CD8-positive, alpha-beta memory T cell (primary cell): ENCODE results near the gene CTXN1. TPM values are rescaled to one million over a fixed set of nuclear protein-coding genes. Genes with fewer than 3 reads are reported as not detected.

Experiments
- CTCF ChIA-PET: fragments of 350-600 bp; sonication (Branson Sonifier 250); formaldehyde crosslinking; loops from one replicate; lab custom pipeline; 2021; ENCODE audit warnings: antibody characterized with exemption; lab: Charles Lee
- POLR2A ChIA-PET: fragments of 350-600 bp; sonication (Branson Sonifier 250); formaldehyde crosslinking; loops from one replicate; lab custom pipeline; 2021; ENCODE audit warnings: antibody characterized with exemption; lab: Charles Lee
- DNase-seq, 5 donors: peaks; one replicate each; pipeline versions ENCODE4 v3.0.0 to v3.0.0-alpha.2; 2020 to 2022; ENCODE audit warnings: mixed read lengths in 1 of 5
- H3K27ac ChIP-seq: one replicate; pipeline ENCODE4 v1.7.0; 2013; ENCODE audit warnings: low read depth, mild to moderate bottlenecking, low read length, moderate library complexity
- H3K27me3 ChIP-seq: 2 replicates; pipeline ENCODE4 v1.7.0; 2013; ENCODE audit warnings: low read length, mild to moderate bottlenecking; ENCODE audit not compliant: insufficient read depth, poor library complexity, severe bottlenecking
- H3K36me3 ChIP-seq: 2 replicates; pipeline ENCODE4 v1.7.0; 2013; ENCODE audit warnings: mild to moderate bottlenecking, low read length, moderate library complexity; ENCODE audit not compliant: insufficient read depth
- H3K4me1 ChIP-seq: 2 replicates; pipeline ENCODE4 v1.7.0; 2013; ENCODE audit warnings: mild to moderate bottlenecking, low read length, moderate library complexity; ENCODE audit not compliant: insufficient read depth
- H3K4me3 ChIP-seq: 2 replicates; pipeline ENCODE4 v1.7.0; 2013; ENCODE audit warnings: mild to moderate bottlenecking, low read length
- H3K9me3 ChIP-seq: 2 replicates; pipeline ENCODE4 v1.7.0; 2013; ENCODE audit warnings: mild to moderate bottlenecking, low read length
- H3K27ac Mint-ChIP-seq, 8 donors: one replicate each; pipeline ENCODE4 v1.8.0; 2020 to 2021; ENCODE audit warnings: mixed read lengths in 8 of 8, mild to moderate bottlenecking in 6 of 8, inconsistent platforms in 3 of 8, moderate library complexity in 3 of 8
- H3K27me3 Mint-ChIP-seq, 2 donors: one replicate each; pipeline ENCODE4 v1.8.0; 2020 to 2021; ENCODE audit warnings: mixed read lengths in 2 of 2, mild to moderate bottlenecking in 1 of 2, moderate library complexity in 1 of 2
- H3K36me3 Mint-ChIP-seq, 3 donors: one replicate each; pipeline ENCODE4 v1.8.0; 2020 to 2021; ENCODE audit warnings: mixed read lengths in 3 of 3, inconsistent platforms in 1 of 3, mild to moderate bottlenecking in 1 of 3
- H3K4me1 Mint-ChIP-seq, 3 donors: one replicate each; pipeline ENCODE4 v1.8.0; 2020 to 2021; ENCODE audit warnings: mixed read lengths in 3 of 3, inconsistent platforms in 1 of 3, mild to moderate bottlenecking in 1 of 3
- H3K4me3 Mint-ChIP-seq, 7 donors: one replicate each; pipeline ENCODE4 v1.8.0; 2020 to 2021; ENCODE audit warnings: mixed read lengths in 7 of 7, mild to moderate bottlenecking in 6 of 7, moderate library complexity in 4 of 7, inconsistent platforms in 2 of 7
- H3K9me3 Mint-ChIP-seq, 5 donors: one replicate each; pipeline ENCODE4 v1.8.0; 2020 to 2022; ENCODE audit warnings: mixed read lengths in 5 of 5, mild to moderate bottlenecking in 3 of 5, moderate library complexity in 2 of 5, inconsistent platforms in 1 of 5
- polyA plus RNA-seq: library from polyadenylated mRNA; unstranded; fragments of 300-500 nt; fragmentation: Illumina TruSeq; gene quantifications from one replicate; pipeline ENCODE4 v1.2.3, GENCODE V29; 2021
- total RNA-seq, 2 experiments: library from RNA; stranded (reverse); gene quantifications; one replicate each; pipeline ENCODE4 v1.2.3, GENCODE V29; 2021

Gene CTXN1
- total and polyA plus RNA-seq, 3 experiments from 2014 or later = 0.42 to 0.72 TPM; not detected in 1

DNA sequence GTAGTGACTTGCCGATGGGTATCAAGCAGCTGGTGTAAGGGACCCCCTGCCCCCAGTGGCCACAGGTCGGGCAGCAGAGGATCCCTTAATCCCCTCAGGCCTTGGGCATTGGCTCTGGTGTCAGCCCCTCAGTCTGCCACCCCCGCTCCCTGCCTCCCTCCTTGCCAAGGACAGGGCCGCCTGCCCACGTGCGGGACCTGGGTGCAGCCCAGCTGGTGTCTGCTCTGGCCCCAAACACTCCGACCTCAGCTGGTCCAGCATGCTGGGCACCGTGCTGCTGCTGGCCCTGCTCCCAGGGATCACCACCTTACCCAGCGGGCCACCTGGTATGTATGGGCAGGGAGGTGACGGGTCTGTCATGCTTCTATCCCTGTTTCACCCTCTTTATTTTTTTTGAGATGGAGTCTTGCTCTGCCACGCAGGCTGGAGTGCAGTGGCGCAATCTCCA, 11.3 kb downstream of the CTXN1 start, which contains the start of gene TGFBR3L:
Gene TGFBR3L, plus strand, starts transcription at position 233 of the 448 bp plus-strand sequence.
- DNase-seq = no peak
- Mint-ChIP-seq H3K27me3 (peaks cover 22 to 26% of the 10 kb centered on the region in 2 donors), H3K4me3 (peak within 1 kb of the TSS; percentile 59 to 78 (median 66)), H3K4me1 (peaks cover 12 to 31% (median 16%) of the 10 kb centered on the region in 3 donors), H3K27ac (peak within 1 kb of the TSS in 6 of 8 donors; percentile 36 to 77 (median 63)), H3K36me3 (peaks cover 3 to 31% (median 10%) of the 10 kb centered on the region in 3 donors), H3K9me3 (no peaks in the 10 kb centered on the region)
- peaks cover 18% of the 10 kb centered on the region for H3K27me3 ChIP-seq
- no peak within 1 kb of the TSS for H3K27ac ChIP-seq
- no peak within 1 kb of the TSS for H3K4me3 ChIP-seq
- H3K9me3 ChIP-seq = no peaks in the 10 kb centered on the region
- H3K4me1 ChIP-seq = peaks cover 21% of the 10 kb centered on the region
- peaks cover 8% of the 10 kb centered on the region for H3K36me3 ChIP-seq
- CTCF ChIA-PET = interaction anchor here (1.2 kb wide), 1 partner anchor 11 kb away, joined by 3 read pairs; the partner anchor contains the start of gene MAP2K7
- POLR2A ChIA-PET = no interaction called here

- Histone ChIP-seq H3K4me1 (peaks cover 17% of the 10 kb centered on the region), H3K36me3 (peaks cover 8% of the 10 kb centered on the region), H3K27ac (no peak overlapping the region), H3K9me3 (no peaks in the 10 kb centered on the region), H3K27me3 (peaks cover 18% of the 10 kb centered on the region), H3K4me3 (no peak overlapping the region)
- DNase-seq = no peak
- Mint-ChIP-seq H3K9me3 (no peaks in the 10 kb centered on the region), H3K4me3 (no peak overlapping the region), H3K27me3 (peaks cover 21 to 24% of the 10 kb centered on the region in 2 donors), H3K36me3 (peaks cover 3 to 31% (median 10%) of the 10 kb centered on the region in 3 donors), H3K4me1 (peaks cover 10 to 27% (median 13%) of the 10 kb centered on the region in 3 donors), H3K27ac (no peak overlapping the region)
- ChIA-PET POLR2A (no interaction called here), CTCF (no interaction called here)
Observed at GRCh38 chr19:7914099-7914498, 11.8 kb downstream of the CTXN1 start.

- DNase-seq = no peak
- Histone ChIP-seq H3K4me3 (no peak overlapping the region), H3K27me3 (peaks cover 15% of the 10 kb centered on the region), H3K36me3 (peaks cover 8% of the 10 kb centered on the region), H3K27ac (no peak overlapping the region), H3K9me3 (no peaks in the 10 kb centered on the region), H3K4me1 (peaks cover 17% of the 10 kb centered on the region)
- Mint-ChIP-seq H3K9me3 (no peaks in the 10 kb centered on the region), H3K27me3 (peaks cover 21 to 24% of the 10 kb centered on the region in 2 donors), H3K27ac (no peak overlapping the region), H3K36me3 (peaks cover 3 to 31% (median 10%) of the 10 kb centered on the region in 3 donors), H3K4me3 (peak overlapping the region in 1 of 7 donors; percentile 78), H3K4me1 (peaks cover 10 to 27% (median 13%) of the 10 kb centered on the region in 3 donors)
- ChIA-PET POLR2A (no interaction called here), CTCF (no interaction called here)
Observed at GRCh38 chr19:7913652-7914051, 12.3 kb downstream of the CTXN1 start.

DNA sequence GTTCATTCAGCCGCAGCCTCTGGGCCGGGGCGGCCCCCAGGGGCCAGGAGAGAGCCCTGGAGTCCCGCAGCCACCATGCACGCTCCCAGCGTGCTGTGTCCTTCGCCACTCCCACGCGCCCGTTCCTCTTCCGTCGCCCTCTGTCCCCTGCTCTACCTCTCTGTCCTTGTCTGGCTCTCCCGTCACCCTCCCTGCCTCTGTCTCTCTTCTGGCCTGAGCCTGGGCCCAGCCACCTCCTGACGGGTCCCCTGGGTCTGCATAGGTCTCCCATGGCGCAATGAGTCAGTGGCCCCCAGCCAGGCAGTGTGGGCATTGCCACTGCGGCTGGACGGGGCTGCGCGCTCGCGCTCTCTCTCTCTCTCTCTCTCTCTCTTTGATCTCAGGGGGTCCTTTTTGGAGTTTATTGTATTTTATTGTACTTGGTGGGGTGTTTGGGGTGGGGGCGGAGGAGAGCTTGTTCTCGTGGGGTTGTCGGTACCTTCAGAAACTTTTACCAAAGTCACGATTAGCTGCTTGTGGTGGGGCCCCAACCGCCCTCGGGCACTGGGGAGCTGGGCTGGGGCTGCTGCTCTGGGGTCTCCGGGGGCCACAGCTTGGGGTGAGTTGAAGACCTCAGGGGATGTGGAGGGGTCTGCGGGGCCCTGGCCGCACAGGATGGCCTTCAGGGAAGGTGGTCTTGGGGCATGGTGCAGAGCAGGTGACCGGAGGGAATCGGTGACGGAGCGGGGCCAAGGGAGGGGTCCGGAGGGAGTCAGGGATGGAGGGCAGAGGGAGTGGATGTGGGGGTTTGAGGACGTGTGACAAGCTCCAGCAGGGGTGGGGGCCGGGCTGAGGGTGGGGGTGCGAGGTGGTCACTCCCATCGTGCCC, 13.0 kb downstream of the CTXN1 start:
- H3K36me3 ChIP-seq = peaks cover 8% of the 10 kb centered on the region
- peaks cover 3 to 33% (median 10%) of the 10 kb centered on the region in 3 donors for H3K36me3 Mint-ChIP-seq

DNA sequence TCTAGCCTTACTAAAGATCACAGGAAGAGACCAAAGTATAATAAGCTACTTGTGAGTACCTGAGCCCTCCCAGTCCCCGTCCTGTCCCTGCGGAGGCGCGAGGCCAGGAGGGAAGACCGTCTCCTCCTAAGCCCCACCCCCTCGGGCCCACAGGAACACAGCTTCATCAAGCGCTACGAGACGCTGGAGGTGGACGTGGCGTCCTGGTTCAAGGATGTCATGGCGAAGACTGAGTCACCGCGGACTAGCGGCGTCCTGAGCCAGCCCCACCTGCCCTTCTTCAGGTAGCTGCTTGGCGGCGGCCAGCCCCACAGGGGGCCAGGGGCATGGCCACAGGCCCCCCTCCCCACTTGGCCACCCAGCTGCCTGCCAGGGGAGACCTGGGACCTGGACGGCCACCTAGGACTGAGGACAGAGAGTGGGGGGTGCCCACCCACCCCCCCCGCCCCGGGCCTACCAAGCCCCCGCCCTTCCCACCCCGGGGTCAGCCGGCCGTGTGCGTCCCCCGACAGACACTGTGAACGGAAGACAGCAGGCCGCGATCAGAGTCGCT, 13.7 kb downstream of the CTXN1 start:
- H3K9me3 Mint-ChIP-seq = no peaks in the 10 kb centered on the region
- H3K4me3 Mint-ChIP-seq = no peak overlapping the region
- no peak overlapping the region for H3K27ac ChIP-seq
- H3K4me1 Mint-ChIP-seq = peaks cover 10 to 24% (median 11%) of the 10 kb centered on the region in 3 donors
- DNase-seq = no peak
- H3K27ac Mint-ChIP-seq = peak overlapping the region in 1 of 8 donors; percentile 42
- H3K4me1 ChIP-seq = peaks cover 14% of the 10 kb centered on the region
- H3K36me3 ChIP-seq = peaks cover 8% of the 10 kb centered on the region
- peaks cover 13 to 15% of the 10 kb centered on the region in 2 donors for H3K27me3 Mint-ChIP-seq
- H3K9me3 ChIP-seq = no peaks in the 10 kb centered on the region
- POLR2A ChIA-PET = interaction anchor here (1.1 kb wide), 1 partner anchor 8 kb away, joined by 5 read pairs; the partner anchor contains the start of gene SNAPC2
- CTCF ChIA-PET = interaction anchor here (1.1 to 1.7 kb wide), 2 partner anchors 8 to 231 kb away, joined by 3 read pairs; partner anchors contain the start of genes SNAPC2 and TRAPPC5
- H3K36me3 Mint-ChIP-seq = peaks cover 3 to 34% (median 10%) of the 10 kb centered on the region in 3 donors
- H3K27me3 ChIP-seq = peaks cover 10% of the 10 kb centered on the region
- H3K4me3 ChIP-seq = no peak overlapping the region

More for the DNA sequence above, 13.0 kb downstream of the CTXN1 start:
- Histone ChIP-seq H3K4me1 (peaks cover 13% of the 10 kb centered on the region), H3K27ac (no peak overlapping the region), H3K27me3 (peaks cover 13% of the 10 kb centered on the region), H3K9me3 (no peaks in the 10 kb centered on the region), H3K4me3 (no peak overlapping the region)
- CTCF ChIA-PET = no interaction called here
- DNase-seq = no peak
- Mint-ChIP-seq H3K4me1 (peaks cover 10 to 22% (median 12%) of the 10 kb centered on the region in 3 donors), H3K9me3 (no peaks in the 10 kb centered on the region), H3K27ac (no peak overlapping the region), H3K27me3 (peaks cover 14 to 17% of the 10 kb centered on the region in 2 donors), H3K4me3 (no peak overlapping the region)
- POLR2A ChIA-PET = no interaction called here

DNA sequence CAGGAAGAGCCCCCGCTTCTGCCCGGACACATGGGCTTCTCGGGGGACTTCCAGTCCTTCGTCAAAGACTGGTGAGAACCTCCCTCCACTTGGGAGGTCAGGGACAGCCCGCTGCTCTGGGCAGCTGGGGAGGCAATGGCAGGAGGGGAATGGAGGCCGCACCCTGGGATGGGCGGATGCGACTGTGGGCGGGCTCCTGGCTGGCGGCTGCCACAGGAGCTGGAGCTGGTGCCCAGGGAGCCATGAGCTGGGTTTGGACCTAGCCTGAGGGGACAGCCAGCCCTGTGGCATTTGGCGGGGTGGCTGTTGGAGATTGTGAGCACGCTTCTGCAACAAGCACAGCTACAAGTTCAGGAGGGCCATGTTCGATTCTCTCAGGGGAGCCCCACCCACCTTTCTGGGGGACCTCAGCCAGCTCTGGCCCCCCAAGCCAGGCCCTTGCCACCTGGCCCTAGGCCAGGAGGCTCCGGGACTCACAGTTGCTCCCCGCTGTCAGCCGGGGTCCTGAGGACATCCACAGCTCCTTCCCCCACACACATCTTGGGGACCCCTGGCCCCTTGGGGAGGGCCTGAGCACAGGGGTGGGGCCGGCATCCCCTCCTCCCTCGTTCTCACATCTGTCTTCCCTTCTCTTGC, 14.3 kb downstream of the CTXN1 start:
- no peaks in the 10 kb centered on the region for H3K9me3 Mint-ChIP-seq
- Histone ChIP-seq H3K27ac (no peak overlapping the region), H3K4me3 (no peak overlapping the region), H3K27me3 (peaks cover 7% of the 10 kb centered on the region), H3K36me3 (peaks cover 8% of the 10 kb centered on the region), H3K9me3 (no peaks in the 10 kb centered on the region), H3K4me1 (peaks cover 11% of the 10 kb centered on the region)
- CTCF ChIA-PET = interaction anchor here (1.1 to 1.7 kb wide), 3 partner anchors 9 to 231 kb away, joined by 3 to 4 read pairs (median 3); partner anchors contain the start of genes SNAPC2 and TRAPPC5
- H3K4me1 Mint-ChIP-seq = peaks cover 5 to 21% (median 8%) of the 10 kb centered on the region in 3 donors
- H3K27me3 Mint-ChIP-seq = peaks cover 9 to 12% of the 10 kb centered on the region in 2 donors
- peak overlapping the region in 1 of 8 donors; percentile 42 for H3K27ac Mint-ChIP-seq
- no peak overlapping the region for H3K4me3 Mint-ChIP-seq
- peaks cover 3 to 35% (median 10%) of the 10 kb centered on the region in 3 donors for H3K36me3 Mint-ChIP-seq
- POLR2A ChIA-PET = interaction anchor here (1.1 kb wide), 1 partner anchor 9 kb away, joined by 5 read pairs; the partner anchor contains the start of gene SNAPC2
- DNase-seq = no peak

DNA sequence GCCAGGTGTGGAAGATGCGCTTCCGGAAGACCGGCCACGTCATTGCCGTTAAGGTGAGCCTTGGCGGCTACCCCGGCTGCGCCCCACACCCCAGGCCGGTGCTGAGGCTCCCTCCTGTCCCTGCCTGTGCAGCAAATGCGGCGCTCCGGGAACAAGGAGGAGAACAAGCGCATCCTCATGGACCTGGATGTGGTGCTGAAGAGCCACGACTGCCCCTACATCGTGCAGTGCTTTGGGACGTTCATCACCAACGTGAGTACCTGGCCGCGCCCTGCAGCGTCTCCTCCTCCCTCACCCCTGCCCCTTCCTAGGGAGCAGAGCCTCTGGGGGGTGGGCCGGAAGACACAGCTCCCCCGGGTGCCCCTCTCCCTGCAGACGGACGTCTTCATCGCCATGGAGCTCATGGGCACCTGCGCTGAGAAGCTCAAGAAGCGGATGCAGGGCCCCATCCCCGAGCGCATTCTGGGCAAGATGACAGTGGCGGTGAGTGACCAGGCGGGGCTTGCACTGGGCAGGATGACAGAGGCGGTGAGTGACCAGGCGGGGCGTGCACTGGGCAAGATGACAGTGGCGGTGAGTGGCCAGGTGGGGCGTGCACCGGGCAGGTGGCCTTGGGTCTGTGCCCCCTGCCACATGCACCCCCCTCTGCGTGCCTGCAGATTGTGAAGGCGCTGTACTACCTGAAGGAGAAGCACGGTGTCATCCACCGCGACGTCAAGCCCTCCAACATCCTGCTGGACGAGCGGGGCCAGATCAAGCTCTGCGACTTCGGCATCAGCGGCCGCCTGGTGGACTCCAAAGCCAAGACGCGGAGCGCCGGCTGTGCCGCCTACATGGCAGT, 15.4 kb downstream of the CTXN1 start:
- POLR2A ChIA-PET = no interaction called here
- no peak overlapping the region for H3K27ac Mint-ChIP-seq
- CTCF ChIA-PET = interaction anchor here (1.5 to 1.7 kb wide), 2 partner anchors 34 to 230 kb away, joined by 3 to 4 read pairs; partner anchors contain the start of gene TRAPPC5

More for the DNA sequence above, 15.4 kb downstream of the CTXN1 start:
- Histone ChIP-seq H3K9me3 (no peaks in the 10 kb centered on the region), H3K36me3 (peaks cover 8% of the 10 kb centered on the region), H3K27ac (no peak overlapping the region), H3K4me1 (peaks cover 14% of the 10 kb centered on the region), H3K27me3 (peaks cover 2% of the 10 kb centered on the region), H3K4me3 (no peak overlapping the region)
- Mint-ChIP-seq H3K4me3 (no peak overlapping the region), H3K9me3 (no peaks in the 10 kb centered on the region), H3K36me3 (peaks cover 3 to 42% (median 10%) of the 10 kb centered on the region in 3 donors), H3K4me1 (peaks cover 4 to 22% (median 6%) of the 10 kb centered on the region in 3 donors), H3K27me3 (peaks cover 4 to 7% of the 10 kb centered on the region in 2 donors)
- no peak for DNase-seq
